ENCODE results near the gene SLC7A6OS. TPM values are rescaled to one million over a fixed set of nuclear protein-coding genes. Genes with fewer than 3 reads are reported as not detected.
A peak's percentile ranks its signal among the peaks of the same experiment; 100 is the strongest.

SLC7A6OS gene
- total RNA-seq, 1 donor from 2014 or later = 11.2 TPM

- ATAC-seq (ENCODE audit: poor library complexity) = no peak
- intact Hi-C loops (cut with DNase I) = no loop called here
Observed at GRCh38 chr16:68286153-68287074, 24.3 kb downstream of the SLC7A6OS start.

GRCh38 chr16:68285683-68286082, 25.1 kb downstream of the SLC7A6OS start:
- ATAC-seq (ENCODE audit: poor library complexity) (no peak), DNase-seq (no peak)
- intact Hi-C loops (cut with DNase I) = no loop called here

More at GRCh38 chr16:68286153-68287074, 24.3 kb downstream of the SLC7A6OS start:
- no peak for DNase-seq

- intact Hi-C loops (cut with DNase I) = no loop called here
Observed at GRCh38 chr16:68284847-68285246, 25.9 kb downstream of the SLC7A6OS start.

GRCh38 chr16:68283801-68284598, 26.7 kb downstream of the SLC7A6OS start:
- ATAC-seq (ENCODE audit: poor library complexity) = peak; percentile 79
- no peak for DNase-seq

More at GRCh38 chr16:68284847-68285246, 25.9 kb downstream of the SLC7A6OS start:
- no peak for DNase-seq
- no peak for ATAC-seq (ENCODE audit: poor library complexity)

GRCh38 chr16:68283346-68283745, 27.4 kb downstream of the SLC7A6OS start:
- DNase-seq (no peak), ATAC-seq (ENCODE audit: poor library complexity) (no peak)
- intact Hi-C loops (cut with DNase I) = no loop called here

More at GRCh38 chr16:68283801-68284598, 26.7 kb downstream of the SLC7A6OS start:
- intact Hi-C loops (cut with DNase I) = no loop called here

GRCh38 chr16:68282064-68282452, 28.7 kb downstream of the SLC7A6OS start:
- intact Hi-C loops (cut with DNase I) = no loop called here
- ATAC-seq (ENCODE audit: poor library complexity) = no peak
- no peak for DNase-seq

- ATAC-seq (ENCODE audit: poor library complexity) (no peak), DNase-seq (no peak)
- intact Hi-C loops (cut with DNase I) = no loop called here
Observed at GRCh38 chr16:68281368-68282063, 29.2 kb downstream of the SLC7A6OS start.

GRCh38 chr16:68279726-68280558, 30.8 kb downstream of the SLC7A6OS start:
- intact Hi-C loops (cut with DNase I) = no loop called here
- DNase-seq (no peak), ATAC-seq (ENCODE audit: poor library complexity) (no peak)

GRCh38 chr16:68276223-68276622, 34.5 kb downstream of the SLC7A6OS start:
- intact Hi-C loops (cut with DNase I) = no loop called here
- ATAC-seq (ENCODE audit: poor library complexity) (peak; percentile 70), DNase-seq (no peak)

GRCh38 chr16:68275611-68276191, 35.0 kb downstream of the SLC7A6OS start:
- ATAC-seq (ENCODE audit: poor library complexity) = peak; percentile 2
- DNase-seq = peak; percentile 4
- intact Hi-C loops (cut with DNase I) = no loop called here

- peak; percentile 14 for DNase-seq
- ATAC-seq (ENCODE audit: poor library complexity) = peak; percentile 48
- intact Hi-C loops (cut with DNase I) = no loop called here
Observed at GRCh38 chr16:68274441-68274840, 36.3 kb downstream of the SLC7A6OS start.

- ATAC-seq (ENCODE audit: poor library complexity) (no peak), DNase-seq (peak; percentile 10)
- intact Hi-C loops (cut with DNase I) = no loop called here
Observed at GRCh38 chr16:68273896-68274295, 36.9 kb downstream of the SLC7A6OS start.

GRCh38 chr16:68273459-68273858, 37.3 kb downstream of the SLC7A6OS start:
- no peak for ATAC-seq (ENCODE audit: poor library complexity)
- intact Hi-C loops (cut with DNase I) = no loop called here

GRCh38 chr16:68272507-68273209, 38.1 kb downstream of the SLC7A6OS start:
- no peak for ATAC-seq (ENCODE audit: poor library complexity)
- peak; percentile 25 for DNase-seq
- intact Hi-C loops (cut with DNase I) = no loop called here

More at GRCh38 chr16:68273459-68273858, 37.3 kb downstream of the SLC7A6OS start:
- no peak for DNase-seq

- ATAC-seq (ENCODE audit: poor library complexity) = no peak
- intact Hi-C loops (cut with DNase I) = no loop called here
- no peak for DNase-seq
Observed at GRCh38 chr16:68270353-68270752, 40.4 kb downstream of the SLC7A6OS start.

- intact Hi-C loops (cut with DNase I) = no loop called here
- DNase-seq (no peak), ATAC-seq (ENCODE audit: poor library complexity) (no peak)
Observed at GRCh38 chr16:68269793-68270192, 41.0 kb downstream of the SLC7A6OS start.
